ENCODE data around the gene BHLHA15.

DNA sequence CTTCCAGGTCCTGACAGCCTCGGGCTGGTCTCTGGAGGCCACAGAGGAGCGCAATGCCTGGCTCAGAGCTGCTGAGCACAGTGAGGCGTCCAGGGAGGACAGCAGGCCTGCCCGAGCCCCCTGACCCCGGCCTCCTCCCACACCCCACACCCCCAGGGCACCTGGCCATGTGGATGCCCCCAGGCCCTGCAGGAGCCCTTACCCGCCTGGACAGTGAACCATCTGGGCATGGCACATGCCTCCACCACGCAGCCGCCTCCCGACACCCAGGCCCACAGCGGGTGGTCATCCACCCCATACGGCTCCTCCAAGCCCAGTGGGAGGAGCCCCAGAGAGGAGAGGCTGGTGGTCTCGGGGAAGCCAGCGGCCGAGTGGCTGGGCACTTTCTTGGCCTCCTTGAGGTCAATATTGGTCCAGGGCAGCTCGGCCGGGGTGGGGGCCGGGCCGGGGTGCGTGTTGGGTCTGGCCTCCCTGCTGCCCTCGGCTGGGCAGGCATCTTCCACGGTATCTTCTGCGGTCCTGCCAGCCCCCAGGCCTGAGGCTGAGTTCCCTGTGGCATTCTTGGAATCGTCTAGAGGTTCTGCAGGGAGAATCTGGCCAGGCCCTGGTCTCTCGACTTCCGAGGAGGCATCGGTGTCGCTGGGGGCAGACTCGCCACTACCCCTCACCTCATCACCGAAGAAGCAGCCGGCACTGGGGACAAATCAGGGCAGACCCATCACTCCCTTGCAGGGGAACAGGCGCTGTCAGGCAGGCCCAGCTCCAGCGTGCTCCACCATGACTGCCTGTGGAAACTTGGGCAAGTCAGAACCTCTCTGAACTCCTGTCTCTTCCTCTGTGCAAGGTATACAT is 22.2 kb downstream of the BHLHA15 start:
- TF ChIP-seq CTCF (IDR thresholded peaks at IDR 0.05), result no peak
- TF ChIP-seq POLR2A (IDR thresholded peaks at IDR 0.05), result no peak
